ENCODE measurements around the gene NPM3.

NPM3 gene

DNA sequence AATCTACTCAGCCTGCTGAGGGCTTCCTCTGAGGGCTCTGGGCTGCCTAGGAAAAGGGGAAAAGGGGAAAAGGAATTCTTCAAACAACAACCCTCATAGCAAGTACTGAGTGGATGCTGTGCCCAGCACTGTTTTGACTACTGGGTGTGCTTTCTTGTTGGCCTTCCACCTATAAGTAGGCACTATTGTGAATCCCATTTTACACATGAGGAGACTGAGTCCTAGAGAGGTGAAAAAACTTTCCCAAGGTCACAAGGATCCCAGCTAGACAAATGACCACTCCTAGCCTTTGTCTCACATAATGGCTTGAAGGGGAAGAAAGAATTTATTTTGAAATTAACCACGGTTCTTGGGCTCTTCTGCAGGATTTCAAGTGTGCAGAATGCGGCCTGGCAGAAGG lies 24.4 kb downstream of the NPM3 start:
- FAIRE-seq = no peak

GRCh38 chr10:101752241-101752640 lies 31.0 kb downstream of the NPM3 start:
- FAIRE-seq = no peak

DNA sequence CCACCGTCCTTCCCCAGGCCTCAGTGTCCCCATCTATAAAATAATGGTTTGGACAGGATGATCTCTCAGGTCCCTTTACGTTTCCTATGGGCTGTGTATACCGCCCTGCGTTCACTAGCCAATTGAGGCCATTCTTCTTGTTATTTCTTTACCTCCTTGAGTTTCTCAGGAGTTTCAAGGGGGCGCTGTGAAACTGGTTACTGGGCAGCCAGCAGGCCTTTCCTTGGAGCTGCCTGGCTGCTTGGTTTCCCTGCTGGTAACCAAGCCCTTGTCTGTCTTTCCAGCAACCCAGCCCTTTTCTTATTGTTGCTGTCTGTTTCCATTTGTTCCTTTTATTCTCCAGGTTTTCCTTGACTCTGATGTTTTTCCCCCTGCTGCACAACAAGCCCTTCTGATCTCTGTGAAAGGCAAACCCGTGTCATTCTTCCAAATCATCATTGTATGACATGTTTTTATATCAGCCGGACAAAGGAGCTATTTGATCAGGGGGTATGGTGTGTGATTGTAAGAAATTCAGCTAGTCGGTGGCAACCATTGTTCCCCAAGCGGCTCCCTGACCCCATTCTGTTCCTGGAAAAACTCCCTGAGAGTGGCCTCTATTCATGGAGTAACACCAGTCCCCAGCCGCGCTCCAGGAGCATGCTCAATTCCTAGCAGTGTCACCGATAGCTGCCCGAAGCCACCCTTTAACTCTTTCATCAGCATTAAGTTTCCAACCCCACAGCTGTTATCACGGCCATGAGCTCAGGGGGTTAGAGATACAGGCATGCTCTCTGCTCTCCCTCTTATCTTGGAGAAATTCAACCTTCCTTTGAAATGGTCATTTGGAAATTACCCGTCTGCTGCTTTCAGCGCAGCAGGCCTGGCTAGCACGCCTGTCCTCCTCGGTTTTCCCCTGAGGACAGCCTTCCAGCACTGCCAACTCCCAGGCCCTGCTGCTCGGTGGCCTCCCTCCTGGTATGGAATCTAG lies 33.9 kb downstream of the NPM3 start:
- FAIRE-seq = no peak

- FAIRE-seq = no peak
Measured at GRCh38 chr10:101748496-101748895, 34.8 kb downstream of the NPM3 start.

DNA sequence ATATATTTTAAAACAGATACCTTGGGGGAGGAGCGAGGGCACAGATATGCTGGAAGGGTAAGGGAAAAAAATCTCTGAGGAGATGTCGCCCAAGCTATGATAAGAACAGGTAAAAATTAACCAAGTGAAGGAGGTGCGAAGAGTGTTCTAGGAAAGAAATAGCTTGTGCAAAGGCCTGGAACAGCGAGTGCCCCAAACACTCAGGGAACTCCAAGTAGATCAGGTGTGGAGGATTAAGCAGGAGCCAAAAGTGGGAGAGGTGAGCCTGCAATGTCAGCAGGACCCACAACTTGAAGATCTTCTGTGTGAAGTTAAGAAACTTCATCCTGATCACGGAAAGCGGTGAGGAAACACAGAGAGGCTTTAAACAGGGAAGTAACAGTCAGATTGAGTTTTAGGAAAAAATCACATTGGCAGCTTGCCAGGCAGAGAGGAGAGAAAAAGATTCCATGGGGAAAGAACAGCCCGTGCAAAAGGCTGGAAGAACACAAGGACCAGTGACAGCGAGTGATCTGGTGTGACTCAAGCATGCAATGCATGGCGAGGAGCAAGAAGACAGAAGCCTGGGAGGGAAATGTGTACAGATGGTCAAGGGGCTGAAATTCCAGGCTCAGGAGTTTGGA lies 38.1 kb downstream of the NPM3 start:
- FAIRE-seq = no peak

DNA sequence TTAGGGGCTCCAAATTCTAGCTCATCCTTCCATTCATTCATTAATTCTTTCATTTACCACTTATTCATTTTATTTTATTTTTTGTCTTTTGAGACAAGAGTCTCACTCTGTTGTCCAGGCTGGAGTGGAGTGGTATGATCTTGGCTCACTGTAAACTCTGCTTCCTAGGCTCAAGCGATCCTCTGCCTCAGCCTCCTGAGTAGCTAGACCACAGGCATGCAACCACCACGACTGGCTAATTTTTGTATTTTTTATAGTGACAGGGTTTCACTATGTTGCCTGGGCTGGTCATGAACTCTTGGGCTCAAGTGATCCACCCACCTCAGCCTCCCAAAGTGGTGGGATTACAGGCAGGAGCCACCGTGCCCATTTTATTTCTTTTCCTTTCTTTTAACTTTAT lies 39.0 kb downstream of the NPM3 start:
- FAIRE-seq = no peak

DNA sequence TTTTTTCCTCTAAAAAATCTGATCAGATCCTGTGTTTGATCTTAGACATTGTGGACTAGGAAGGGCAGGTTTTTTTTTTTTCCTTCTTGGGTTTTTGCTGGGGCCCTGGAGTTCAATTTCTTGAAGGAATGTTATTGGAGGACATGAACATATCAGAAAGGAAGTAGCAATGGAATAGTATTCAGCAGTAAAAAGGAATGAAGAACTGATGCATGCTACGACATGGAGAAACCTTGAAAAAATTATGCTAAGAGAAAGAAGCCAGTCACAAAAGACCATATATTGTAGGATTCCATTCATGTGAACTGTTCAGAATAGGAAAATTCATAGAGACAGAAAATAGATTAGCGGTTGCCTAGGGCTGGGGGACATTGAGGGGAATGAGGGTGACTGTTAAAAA lies 41.3 kb downstream of the NPM3 start:
- no peak for FAIRE-seq

GRCh38 chr10:101736666-101737065 lies 46.6 kb downstream of the NPM3 start:
- no peak for FAIRE-seq

DNA sequence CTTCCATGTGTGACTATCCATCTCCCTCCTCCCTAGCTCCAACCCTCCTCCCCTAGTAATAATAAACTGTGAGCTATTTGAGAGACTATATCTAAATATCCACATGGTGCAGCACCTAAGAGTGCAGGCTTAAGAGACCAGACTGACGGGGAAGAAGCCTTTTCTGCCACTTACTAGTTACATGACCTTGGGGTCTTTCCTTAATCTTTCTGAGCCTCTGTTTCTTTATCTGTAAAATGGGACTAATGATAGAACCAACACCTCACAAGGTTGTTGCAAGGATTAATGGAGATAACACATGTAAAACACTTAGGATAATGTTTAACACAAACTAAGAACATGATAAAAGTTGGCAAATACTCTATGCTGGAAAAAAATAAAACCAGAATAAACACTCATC lies 51.1 kb downstream of the NPM3 start:
- FAIRE-seq = no peak
